ENCODE results near the gene CALN1.
"Not testable (repeated sequence)": the region's sequence is repeated elsewhere in the genome, so short reads cannot be mapped to it uniquely, and the experiment has no call there.

Gene CALN1

DNA sequence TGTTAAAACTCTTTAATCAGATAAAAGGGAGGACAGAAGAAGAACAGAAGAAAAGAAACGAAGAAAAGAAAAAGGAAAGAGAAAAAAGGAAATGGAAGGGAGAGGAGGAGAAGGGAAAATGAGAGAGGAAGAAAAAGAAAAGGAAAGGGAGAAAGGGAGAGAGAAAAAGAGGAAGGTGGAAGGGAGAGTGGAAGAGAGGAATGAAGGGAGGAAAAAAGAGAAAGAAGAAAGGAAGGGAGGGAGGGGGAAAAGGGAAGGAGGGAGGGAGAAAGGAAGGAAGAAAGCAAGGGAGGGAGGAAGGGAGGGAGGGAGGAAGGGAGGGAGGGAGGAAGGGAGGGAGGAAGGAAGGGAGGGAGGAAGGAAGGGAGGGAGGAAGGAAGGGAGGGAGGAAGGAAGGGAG is 305.7 kb downstream of the CALN1 start:
- in situ Hi-C loops (cut with MboI; ENCODE audit: low sequenced_read_pairs): no loop called here

DNA sequence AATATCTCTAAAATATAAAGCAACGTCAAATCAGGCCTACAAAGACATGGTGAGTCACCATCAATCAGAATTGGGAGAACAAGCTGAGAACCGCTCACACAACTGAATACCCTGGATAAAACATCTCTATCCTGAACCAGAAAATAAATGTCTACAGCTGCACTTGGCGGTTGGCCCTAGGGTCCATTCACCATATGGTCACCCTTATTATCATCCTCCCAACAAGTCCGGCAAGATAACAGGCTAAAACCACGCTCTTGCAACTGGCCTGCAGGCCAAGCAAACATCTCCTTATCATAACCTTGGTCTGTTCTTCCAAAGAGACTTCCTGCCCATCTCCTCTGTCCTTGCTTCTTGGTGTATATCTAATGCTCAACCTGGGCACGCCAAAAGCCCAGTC is 310.7 kb downstream of the CALN1 start:
- in situ Hi-C loops (cut with MboI; ENCODE audit: low sequenced_read_pairs): no loop called here

DNA sequence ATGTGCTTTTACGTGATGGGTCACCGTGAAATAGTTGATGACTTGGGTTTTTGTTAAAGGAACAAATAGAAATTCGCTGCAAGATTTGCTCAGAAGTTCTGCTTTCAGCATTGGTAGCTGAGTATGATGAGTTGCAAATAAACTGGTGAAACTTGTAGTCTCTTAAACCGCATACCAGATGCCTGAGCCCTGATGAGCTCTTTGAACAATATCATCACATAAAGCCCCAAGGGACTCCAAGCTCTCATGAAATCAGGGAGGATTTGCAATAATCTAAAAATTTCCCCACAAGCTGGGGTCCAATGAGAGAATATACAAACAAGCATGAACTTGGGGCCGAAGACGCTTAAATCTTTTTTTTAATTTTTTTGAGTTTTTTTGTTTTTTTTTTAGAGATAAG is 312.4 kb downstream of the CALN1 start:
- in situ Hi-C loops (cut with MboI; ENCODE audit: low sequenced_read_pairs): no loop called here

DNA sequence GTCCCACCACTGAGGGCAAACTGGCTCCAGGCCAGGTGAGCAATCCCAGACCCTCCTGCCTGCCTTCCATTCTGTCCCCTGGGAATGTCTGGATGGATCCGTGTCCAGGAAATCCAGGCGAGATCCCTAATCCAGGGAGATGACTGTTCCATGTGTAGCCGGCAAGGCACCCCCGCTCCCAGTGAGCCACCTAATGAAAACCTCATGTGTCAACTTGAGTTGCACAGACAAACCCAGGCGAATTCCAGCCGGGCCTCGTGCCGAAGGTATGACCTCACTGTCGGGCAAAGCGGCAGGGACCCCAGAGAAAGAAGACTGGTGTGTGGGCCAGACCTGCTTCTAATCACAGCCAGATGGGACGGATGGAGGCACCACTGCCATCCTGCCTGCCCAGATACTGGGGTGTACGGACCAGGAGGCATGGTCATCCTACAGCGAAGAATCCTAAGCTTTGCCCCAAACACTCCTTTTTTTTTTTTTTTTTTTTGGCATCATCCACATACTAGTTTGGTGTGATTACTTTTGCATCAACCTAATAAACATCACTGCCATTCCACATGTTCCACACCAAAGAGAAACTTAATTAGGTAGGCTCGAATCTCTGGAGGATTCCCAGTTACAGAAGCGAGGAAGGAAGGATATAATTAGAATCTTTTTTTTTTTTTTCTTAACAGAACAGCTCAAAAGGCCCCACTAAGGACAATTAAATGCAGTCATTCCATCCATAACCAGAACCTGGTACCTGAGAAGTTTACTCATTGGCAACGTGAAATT is 313.1 kb downstream of the CALN1 start:
- in situ Hi-C loops (cut with MboI; ENCODE audit: low sequenced_read_pairs): no loop called here

DNA sequence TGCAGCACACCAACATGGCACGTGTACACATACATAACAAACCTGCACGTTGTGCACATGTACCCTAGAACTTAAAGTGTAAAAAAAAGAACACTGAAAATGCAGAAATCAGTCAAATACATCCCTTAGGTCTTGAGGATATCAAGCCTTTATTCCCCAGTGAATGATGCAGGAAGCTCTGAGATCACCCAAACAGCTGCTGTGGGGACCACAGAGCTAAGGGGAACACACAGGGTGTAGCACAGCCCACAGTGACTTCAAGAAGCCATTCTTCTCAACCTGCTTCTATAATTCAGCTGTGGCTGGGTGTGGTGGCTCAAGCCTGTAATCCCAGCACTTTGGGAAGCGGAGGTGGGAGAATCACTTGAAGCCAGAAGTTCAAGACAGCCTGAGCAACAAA is 314.9 kb downstream of the CALN1 start:
- in situ Hi-C loops (cut with MboI; ENCODE audit: low sequenced_read_pairs): no loop called here

DNA sequence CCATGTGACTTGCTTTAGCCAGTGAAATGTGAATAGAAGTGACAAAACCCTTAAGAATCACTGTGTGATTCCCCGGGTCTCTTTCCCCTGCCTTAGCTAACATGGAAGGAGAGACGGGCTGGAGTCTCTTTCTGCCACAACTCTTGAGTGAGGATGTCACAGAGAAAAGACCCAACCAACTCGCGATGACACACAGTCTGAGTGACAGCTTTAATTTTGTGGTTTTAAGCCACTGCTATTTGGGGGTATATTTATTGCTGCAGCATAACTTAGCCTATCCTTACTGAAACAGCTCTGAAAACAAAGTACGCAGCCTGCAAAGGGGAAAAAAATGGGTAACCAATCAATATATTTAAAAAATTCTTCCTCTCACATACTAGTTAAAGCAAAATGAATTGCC is 319.4 kb downstream of the CALN1 start:
- in situ Hi-C loops (cut with MboI; ENCODE audit: low sequenced_read_pairs): no loop called here

DNA sequence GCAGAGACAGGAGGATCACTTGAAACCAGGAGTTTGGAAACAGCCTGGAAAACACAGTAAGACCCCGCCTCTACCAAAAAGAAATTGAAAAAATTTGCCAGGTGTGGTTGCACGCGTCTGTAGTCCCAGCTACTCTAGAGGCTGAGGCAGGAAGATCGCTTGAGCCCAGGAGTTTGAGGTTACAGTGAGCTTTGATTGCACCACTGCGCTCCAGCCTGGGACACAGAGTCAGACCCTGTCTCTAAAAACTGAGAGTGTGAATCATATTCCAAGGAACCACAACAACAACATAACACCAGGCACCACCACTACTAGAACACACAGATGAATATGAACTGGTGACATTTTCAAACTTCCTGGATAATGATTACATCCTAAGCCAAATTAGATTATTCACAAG is 324.2 kb downstream of the CALN1 start:
- in situ Hi-C loops (cut with MboI; ENCODE audit: low sequenced_read_pairs): no loop called here

DNA sequence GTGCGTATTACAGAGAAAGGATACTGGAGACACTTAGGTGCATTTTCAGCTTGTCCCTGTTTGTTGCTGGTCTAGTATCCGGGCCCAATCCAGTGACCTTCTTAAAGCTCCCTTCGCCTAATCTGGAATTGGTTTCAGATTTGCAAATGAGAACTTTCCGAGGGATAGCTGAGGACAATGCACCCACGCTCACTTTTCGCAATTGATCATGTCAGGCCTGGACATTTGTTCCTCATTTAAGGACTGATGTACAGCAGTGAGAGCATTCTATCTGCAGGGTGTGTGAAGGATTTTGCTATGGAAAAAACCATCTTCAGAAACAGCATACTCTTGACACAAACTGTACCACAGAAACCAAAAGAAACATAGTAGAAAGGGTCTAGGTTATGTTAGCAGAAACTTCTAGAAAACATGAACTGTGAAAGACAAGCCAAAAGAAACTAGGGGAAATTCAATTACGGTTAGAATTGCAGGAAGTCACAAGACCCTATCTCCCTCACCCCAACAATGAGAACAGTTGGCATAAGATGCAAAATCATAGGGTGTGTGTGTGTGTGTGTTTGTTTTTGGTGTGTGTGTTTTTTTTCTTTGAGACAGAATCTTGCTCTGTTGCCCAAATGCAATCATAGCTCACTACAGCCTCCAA is 331.1 kb downstream of the CALN1 start:
- in situ Hi-C loops (cut with MboI; ENCODE audit: low sequenced_read_pairs): no loop called here

DNA sequence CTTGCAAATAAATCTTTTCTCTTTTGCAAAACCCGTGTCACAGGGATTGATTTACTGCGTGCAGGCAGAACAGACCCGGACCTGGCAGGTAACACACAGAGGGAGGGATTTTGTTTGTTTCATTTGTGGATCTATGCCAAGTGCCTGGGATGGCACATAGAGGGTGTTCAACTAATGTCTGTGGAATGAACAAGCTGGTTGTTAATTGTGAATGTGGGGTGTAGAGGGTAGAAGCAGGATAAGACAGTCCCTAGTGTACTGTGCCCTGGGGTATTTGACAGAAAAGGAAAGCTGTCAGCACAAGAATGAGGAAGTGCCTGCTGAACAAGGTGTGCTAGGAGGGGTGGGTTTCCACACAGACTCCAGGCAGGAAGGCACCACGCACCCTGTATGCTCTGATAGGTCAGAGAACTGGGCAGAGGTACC is 331.8 kb downstream of the CALN1 start:
- in situ Hi-C loops (cut with MboI; ENCODE audit: low sequenced_read_pairs): no loop called here

DNA sequence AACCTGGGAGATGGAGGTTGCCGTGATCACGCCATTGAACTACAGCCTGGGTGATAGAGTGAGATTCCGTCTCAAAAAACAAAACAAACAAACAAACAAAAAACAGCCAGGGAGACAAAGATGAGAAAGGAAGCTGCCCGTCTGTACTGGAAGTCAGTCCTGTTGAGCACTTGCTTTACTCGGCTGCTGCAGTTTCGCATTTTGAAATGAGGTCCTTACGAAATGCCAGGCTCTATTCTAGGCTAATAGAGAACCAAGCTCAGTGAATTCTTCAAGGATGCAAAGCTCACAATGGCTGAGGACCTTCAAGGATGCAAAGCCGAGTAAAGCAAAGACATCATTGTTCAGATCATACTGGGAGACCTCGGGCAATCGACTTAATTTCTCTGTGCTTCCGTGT is 333.3 kb downstream of the CALN1 start:
- in situ Hi-C loops (cut with MboI; ENCODE audit: low sequenced_read_pairs): no loop called here

DNA sequence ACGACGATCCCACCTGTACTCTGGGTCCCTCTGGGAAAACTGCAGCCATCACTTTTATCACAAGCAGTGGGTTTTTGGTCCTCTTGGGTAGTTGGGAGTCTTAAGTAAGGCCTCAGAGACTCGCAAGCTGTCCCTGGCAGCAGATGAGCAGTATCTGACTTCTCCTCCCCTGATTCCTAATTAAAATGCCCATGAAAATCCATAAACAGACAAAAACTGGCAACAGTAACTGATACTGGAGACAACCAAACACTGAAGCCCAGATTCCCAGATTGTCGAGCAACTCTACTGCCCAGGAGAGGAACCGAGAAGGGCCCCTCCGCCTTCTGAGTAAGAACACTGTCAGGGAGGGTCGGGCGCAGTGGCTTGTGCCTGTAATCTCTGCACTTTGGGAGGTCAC is 333.8 kb downstream of the CALN1 start:
- in situ Hi-C loops (cut with MboI; ENCODE audit: low sequenced_read_pairs): no loop called here

DNA sequence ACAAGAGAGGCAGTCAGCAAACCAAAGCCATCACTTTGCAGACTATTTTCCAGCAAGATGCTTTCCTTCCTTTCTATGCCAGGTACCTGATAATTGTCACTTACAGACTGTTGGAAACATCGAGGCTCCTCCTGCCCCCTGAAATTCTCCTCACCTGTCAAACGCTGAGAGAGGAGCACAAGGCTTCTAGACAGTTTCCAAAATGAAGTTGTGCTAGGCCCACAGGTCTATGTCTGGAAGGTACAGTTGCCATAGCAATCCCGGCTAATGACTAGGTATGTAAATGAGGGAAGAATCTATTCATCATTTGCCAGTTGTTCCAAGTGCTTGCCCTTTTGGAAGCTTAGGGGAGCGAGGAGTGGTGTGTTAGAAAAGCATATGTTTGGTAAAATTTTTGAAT is 334.4 kb downstream of the CALN1 start:
- in situ Hi-C loops (cut with MboI; ENCODE audit: low sequenced_read_pairs): no loop called here

DNA sequence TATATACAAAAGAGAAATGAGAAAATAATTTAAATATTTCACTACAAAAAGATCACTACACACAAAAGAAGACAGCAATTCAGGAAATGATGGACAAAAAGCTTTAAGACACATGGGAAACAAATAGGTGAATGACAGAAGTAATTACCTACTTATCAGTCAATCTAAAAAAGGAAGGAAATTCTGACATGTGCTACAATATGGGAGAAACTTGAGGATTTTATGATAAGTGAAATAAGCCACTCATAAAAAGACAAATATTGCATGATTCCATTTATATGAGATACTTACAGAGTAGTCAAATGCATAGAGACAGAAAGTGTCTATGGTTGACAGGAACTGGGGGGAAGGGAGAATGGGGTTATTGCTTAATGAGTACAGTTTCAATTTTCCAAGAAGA is 339.2 kb downstream of the CALN1 start:
- in situ Hi-C loops (cut with MboI; ENCODE audit: low sequenced_read_pairs): no loop called here

DNA sequence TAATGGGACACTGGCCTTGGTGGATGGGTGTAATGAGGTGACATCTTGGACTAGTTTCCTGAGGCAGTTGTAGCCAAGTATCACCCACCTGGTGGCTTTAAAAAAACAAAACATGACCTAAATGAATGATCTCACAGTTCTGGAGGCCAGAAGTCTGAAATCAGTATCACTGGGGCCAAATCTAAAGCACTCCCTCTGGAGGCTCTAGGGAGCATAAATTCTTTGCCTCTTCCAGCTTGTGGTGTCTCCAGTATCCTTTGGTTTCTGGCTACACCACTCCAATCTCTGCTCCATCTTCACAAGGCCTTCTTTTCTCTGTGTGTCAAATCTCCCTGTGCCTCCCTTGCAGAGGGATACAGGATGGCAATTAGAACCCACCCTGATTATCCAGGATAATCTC is 342.9 kb downstream of the CALN1 start:
- in situ Hi-C loops (cut with MboI; ENCODE audit: low sequenced_read_pairs): no loop called here

DNA sequence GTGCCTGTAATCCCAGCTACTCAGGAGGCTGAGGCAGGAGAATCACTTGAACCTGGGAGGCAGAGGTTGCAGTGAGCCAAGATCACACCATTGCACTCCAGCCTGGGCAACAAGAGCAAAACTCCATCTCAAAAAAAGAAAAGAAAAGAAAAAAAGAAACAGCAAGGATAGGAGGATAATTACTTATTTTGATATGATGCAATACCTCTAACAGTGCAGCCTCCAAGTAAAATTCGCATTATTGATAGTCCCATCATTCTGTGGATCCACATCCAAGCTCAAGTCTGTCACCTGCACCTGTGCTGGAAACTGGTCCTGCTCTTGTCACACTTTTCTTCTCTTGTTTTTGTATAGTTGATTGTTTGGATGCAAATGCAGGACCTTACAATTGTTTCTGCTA is 346.4 kb downstream of the CALN1 start:
- in situ Hi-C loops (cut with MboI; ENCODE audit: low sequenced_read_pairs): not testable (repeated sequence)

DNA sequence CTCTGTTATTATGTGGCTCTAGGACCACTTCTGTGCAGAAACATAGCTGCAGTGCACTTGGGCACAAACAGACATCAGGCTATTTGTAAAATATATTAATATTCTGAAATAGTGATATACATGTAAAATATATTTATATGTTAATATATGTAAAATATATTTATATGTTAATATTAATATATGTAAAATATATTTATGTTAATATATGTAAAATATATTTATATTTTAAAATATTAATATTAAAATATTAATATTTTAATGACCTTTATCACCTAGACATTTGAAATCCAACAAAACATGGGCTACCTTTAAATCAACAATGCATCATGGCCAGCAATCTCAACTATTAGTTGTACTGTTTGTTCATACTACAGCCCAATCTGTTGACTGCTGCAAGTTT is 347.2 kb downstream of the CALN1 start:
- in situ Hi-C loops (cut with MboI; ENCODE audit: low sequenced_read_pairs): no loop called here

DNA sequence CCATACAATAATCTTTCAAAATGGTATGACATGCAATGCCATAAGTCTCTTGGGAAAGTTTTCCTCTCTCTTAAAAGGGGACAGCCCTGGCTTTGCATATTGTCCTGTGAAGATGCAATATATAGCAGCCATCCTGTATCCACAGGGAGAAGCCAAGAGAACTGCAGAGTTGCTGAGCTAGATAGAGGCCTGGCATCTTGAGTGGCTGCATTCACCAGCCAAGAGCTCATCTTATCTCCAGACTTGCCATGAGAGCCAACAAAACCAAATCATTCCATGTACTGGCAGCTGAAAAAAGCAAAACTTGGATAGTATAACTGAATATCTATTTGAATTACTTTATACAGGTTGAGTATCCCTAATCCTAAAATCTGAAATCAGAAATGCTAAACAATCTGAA is 348.8 kb downstream of the CALN1 start:
- in situ Hi-C loops (cut with MboI; ENCODE audit: low sequenced_read_pairs): no loop called here

DNA sequence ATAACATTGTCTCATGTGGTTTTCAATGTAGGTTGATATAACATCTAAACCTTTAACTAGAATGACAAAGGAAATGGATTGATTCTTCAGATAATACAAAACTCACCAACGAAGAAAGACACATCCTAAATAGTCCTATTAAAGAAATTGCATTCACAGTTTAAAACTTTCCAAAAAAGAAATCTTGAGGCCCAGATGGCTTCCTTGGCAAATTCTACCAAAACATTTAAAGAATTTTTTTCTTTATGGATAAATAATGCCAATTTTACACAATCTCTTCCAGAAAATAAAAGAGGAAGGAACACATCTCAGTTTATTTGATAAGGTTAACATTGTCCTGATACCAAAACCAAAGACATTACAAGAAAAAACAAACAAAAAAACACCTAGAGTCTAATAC is 349.5 kb downstream of the CALN1 start:
- in situ Hi-C loops (cut with MboI; ENCODE audit: low sequenced_read_pairs): no loop called here

DNA sequence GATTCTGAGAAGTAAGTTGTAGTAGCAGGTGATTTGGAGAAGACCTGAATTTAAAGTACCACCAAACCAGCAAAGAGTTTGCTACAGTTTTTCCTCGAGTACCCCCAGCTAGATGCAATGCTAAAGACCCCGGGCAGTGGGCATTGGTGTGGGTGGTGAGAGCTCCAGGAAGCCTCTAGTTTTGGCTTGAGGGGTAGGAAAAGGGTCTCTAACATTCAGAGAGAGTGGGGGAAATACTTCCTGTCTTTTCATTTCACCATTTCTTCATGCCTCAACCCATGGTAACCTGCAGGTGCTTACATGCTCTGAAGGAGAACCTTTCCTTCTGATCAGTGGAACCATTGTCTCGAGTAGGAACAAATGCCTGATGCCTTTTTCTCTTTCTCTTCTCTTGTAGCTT is 352.2 kb downstream of the CALN1 start:
- in situ Hi-C loops (cut with MboI; ENCODE audit: low sequenced_read_pairs): no loop called here

DNA sequence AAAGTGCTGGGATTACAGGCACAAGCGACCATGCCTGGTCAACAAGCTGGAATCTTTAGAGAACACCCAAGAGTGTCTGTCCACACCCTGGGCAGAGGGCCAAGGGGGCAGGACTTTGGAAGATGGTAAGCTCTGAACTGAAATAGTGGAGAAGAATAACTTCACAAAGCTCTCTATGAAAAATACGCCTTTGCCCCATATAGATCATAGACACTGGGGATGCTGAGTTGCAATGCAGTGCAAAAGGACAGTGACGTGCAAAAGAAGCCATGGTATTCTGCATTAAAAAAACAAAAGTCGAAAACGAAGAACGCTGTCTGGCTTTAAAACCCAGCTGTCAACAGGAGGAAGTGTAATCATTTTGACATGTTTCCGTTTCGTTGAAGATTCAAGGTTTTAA is 353.6 kb downstream of the CALN1 start:
- in situ Hi-C loops (cut with MboI; ENCODE audit: low sequenced_read_pairs): no loop called here

DNA sequence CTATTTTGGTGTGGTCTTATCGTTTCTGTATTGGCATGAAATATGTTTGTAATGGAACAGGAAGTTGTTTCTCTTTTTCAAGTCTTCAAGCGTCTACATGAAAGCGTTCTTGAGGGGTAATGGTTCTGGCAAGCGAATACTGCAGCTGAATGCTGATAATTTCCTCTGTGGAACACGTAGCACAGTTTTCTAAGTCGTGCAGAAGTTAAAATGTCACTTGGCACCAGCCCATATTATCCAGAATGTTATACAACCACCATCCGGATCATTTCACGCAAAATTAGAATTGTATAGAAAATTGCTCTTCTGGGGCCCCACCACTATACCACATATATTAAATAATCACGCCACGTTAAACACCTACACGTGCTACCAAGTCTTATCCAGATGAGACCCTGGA is 354.3 kb downstream of the CALN1 start:
- in situ Hi-C loops (cut with MboI; ENCODE audit: low sequenced_read_pairs): no loop called here

DNA sequence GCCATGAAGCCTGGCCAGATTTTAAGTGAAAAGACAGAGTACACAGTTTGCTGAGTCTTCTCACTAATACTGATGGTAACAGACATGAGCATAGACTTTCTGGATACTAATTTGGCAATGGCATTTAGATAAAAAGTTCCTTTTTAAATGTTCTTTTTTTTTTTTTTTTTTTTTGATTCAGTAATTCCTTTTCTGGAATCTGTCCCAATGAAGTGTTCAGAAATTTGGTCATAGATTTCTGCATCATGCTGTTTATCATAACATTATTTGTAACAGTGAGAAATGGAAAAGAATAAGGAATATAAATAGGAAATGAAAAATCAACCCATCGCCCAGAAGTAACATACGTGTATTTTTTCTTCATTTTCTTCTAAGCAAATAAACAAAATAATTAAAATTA is 354.9 kb downstream of the CALN1 start:
- in situ Hi-C loops (cut with MboI; ENCODE audit: low sequenced_read_pairs): no loop called here

DNA sequence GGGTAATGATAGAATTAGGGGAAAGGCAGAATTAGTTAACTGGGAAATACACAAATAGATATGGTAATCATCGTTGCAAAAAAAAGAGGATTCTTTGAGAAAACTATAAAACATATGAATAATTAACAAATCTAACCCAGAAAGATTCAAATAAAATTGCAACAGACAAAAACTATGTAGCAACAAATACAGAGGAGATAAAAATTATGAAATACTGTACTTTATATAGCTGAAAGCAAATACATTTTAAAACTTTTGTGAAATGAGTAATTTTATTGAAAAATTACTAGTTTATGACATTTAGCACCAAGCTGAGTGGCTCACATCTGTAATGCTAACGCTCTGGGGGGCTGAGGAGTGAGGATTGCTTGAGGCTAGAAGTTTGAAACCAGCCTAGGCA is 356.7 kb downstream of the CALN1 start:
- in situ Hi-C loops (cut with MboI; ENCODE audit: low sequenced_read_pairs): no loop called here
